NT2/D1 (cell line): Measurements from ENCODE around the gene SULT1A2.

Source experiments
- SUZ12 ChIP-seq: IDR thresholded peaks from 2 replicates; pipeline ENCODE4 v1.6.1; 2011; ENCODE audit not compliant: insufficient read length, insufficient read depth; ENCODE audit errors: extremely low read depth
- YY1 ChIP-seq: IDR thresholded peaks from 2 replicates; pipeline ENCODE4 v1.6.1; 2011; ENCODE audit not compliant: insufficient read length, insufficient read depth
- ZNF274 ChIP-seq: IDR thresholded peaks from 2 replicates; pipeline ENCODE4 v1.6.1; 2011; ENCODE audit warnings: mild to moderate bottlenecking, low read depth, low read length

- TF ChIP-seq YY1 (no peak), SUZ12 (no peak), ZNF274 (no peak)
Observed at GRCh38 chr16:28580726-28581315, 16.0 kb downstream of the SULT1A2 start.
